HG02938 (cell line): Measurements from ENCODE around the gene SYNPO2.
A peak's percentile ranks its signal among the peaks of the same experiment; 100 is the strongest.
"Not testable (repeated sequence)": the region's sequence is repeated elsewhere in the genome, so short reads cannot be mapped to it uniquely, and the experiment has no call there.

Source experiments
- ATAC-seq: cut with Tn5 transposase; IDR thresholded peaks from one replicate; pipeline ENCODE4 v1.9.1; 2021; ENCODE audit warnings: mild to moderate bottlenecking, moderate library complexity; ENCODE audit not compliant: unreplicated experiment

Gene SYNPO2

DNA sequence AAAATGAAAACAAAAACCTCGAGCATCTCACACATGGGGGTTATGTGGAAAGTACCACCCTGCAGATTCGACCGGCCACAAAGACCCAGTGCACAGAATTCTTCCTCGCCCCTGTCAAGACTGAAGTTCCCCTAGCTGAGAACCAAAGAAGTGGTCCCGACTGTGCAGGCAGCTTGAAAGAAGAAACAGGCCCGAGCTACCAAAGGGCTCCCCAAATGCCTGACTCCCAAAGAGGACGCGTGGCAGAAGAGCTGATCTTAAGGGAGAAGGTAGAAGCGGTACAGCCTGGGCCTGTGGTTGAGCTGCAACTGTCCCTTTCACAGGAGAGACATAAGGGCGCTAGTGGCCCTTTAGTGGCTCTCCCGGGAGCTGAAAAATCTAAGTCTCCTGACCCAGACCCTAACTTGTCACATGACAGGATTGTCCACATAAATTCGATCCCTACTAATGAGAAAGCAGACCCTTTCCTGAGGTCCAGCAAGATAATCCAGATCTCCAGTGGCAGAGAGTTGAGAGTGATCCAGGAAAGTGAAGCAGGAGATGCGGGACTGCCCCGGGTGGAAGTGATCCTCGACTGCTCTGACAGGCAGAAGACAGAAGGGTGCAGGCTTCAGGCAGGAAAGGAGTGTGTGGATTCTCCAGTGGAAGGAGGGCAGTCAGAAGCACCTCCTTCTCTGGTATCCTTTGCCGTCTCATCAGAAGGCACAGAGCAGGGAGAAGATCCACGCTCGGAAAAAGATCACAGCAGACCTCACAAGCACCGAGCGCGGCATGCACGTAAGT lies 138.2 kb downstream of the SYNPO2 start:
- no peak for ATAC-seq

DNA sequence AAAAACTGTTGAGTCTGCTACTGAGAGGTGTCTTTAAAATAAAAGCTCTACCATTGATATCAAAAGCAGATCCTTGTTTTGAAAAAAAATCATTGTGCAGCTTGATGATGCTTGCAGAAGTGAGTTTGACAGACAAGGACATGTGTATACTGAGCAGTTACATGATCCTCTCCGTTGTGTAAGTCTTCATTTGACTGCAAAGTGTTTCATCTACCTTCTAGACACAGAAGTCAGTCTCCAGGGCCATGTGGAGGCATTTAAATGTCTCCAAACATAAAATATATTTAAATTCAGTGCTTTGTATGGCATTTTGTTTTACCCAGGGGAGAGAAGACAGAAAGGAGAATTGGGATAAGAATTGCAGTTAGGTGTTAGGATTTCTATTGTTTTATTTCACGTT lies 139.2 kb downstream of the SYNPO2 start:
- no peak for ATAC-seq

DNA sequence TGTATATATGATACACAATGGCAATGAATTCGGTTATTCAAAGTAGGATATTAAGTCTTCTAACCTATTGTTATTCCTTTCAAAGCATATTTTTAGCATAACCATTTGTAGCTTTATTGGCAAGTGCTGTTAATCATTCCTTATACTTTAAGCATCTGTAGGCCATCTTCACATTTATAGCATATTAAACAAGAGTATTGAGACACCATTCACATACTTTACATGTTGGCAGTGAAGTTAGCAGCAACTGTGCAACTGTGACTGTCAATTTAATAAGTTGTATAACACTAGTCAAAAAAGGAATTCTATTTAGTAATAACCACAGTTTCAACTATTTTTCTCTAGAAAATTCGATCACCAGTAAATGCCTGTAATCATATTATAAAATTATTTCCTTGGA lies 139.6 kb downstream of the SYNPO2 start:
- no peak for ATAC-seq

DNA sequence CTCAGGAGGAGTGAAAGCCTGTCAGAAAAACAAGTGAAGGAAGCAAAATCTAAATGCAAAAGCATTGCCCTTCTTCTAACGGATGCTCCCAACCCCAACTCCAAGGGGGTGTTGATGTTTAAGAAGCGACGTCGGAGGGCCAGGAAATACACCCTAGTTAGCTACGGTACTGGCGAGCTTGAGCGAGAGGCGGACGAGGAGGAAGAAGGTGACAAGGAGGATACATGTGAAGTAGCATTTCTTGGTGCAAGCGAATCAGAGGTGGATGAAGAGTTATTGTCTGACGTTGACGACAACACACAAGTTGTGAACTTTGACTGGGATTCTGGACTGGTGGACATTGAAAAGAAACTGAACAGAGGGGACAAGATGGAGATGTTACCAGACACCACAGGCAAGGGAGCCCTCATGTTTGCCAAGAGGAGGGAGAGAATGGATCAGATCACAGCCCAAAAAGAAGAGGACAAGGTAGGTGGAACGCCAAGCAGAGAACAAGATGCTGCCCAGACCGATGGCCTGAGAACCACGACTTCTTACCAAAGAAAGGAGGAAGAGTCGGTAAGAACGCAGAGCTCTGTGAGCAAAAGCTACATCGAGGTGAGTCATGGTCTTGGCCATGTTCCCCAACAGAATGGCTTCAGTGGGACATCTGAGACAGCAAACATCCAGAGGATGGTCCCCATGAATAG lies 141.3 kb downstream of the SYNPO2 start:
- ATAC-seq = no peak

DNA sequence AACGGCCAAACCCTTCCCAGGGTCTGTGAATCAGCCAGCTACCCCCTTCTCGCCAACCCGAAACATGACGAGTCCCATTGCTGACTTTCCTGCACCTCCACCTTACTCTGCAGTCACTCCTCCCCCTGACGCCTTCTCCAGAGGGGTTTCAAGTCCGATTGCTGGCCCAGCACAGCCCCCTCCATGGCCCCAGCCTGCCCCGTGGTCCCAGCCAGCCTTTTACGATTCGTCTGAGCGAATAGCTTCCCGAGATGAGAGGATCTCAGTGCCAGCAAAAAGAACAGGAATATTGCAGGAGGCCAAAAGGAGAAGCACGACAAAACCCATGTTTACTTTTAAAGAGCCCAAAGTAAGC lies 141.9 kb downstream of the SYNPO2 start:
- no peak for ATAC-seq

DNA sequence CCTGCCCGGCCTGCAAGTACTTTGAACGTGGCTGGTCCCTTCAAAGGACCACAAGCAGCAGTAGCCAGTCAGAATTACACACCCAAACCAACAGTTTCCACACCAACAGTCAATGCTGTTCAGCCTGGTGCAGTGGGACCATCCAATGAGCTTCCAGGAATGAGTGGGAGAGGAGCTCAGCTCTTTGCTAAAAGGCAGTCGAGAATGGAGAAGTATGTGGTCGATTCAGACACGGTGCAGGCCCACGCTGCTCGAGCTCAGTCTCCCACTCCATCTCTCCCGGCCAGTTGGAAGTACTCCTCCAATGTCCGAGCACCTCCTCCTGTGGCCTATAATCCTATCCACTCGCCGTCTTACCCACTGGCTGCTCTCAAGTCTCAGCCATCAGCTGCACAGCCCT lies 142.6 kb downstream of the SYNPO2 start:
- ATAC-seq = no peak

DNA sequence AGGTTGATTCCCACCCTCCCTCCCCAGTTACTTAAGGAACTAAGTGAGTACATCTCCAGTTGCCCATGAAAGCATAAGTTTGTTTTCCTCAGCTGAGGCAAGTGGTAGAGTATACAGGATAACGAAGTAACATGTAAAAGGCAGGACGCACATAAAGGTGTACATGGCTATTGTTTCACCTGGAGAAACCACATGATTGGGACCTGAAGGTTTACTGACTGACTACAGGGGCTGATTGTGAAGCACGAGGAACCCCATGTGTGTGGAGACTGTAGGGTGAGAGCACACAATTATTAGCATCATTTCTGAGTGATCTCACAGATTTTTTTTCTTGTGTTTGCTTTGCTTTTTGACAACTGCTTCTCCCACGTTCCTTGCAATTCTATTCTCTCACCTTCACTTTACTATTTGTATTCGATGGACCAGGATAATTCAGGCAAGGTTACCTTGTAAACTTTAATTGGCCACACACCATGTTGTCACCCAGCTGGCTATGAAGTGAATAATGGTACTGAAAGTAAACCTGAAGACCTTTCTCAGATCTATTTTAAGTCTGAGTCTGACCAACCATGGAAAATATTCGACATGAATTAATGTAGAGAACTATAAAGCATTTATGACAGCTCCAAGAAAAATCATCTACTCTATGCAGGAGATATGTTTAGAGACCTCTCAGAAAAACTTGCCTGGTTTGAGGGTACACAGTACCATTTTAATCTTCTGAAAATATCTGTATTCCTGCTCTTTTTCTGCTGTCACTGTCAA lies 144.4 kb downstream of the SYNPO2 start:
- ATAC-seq = no peak

DNA sequence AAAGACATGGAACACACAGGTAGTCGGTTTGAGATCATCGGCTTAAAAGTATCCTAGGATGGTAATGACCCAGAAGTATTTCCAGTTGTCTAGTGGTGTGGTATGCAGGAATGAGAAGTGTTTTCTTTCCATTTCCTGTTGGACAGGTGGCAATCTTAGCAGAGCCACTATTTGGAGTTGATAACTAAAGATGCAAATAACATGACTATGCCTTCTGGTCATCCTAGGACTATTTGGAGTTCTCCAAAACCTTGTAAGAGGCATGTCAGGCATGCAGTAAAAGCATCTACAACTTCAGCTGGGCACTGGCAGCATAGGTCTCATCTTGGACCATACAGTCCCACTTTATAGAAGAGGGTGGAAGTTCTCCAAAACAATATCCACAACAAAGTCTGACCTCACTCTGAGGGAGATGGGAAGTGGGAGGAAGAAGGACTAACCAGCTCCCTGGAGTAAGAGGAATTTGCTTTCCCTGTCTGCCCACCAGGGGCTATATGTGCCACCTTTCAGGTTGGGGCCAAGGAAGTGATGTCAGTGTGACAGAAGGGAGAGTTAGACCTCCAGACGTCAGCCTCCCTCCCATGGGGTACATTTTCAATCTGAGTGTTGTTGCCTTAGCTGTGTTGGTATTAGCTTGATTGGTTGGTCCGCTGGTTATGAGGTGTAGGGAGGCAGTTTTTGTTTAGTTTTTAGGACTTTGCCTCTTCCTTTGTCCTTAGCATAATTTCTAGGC lies 145.8 kb downstream of the SYNPO2 start:
- no peak for ATAC-seq

DNA sequence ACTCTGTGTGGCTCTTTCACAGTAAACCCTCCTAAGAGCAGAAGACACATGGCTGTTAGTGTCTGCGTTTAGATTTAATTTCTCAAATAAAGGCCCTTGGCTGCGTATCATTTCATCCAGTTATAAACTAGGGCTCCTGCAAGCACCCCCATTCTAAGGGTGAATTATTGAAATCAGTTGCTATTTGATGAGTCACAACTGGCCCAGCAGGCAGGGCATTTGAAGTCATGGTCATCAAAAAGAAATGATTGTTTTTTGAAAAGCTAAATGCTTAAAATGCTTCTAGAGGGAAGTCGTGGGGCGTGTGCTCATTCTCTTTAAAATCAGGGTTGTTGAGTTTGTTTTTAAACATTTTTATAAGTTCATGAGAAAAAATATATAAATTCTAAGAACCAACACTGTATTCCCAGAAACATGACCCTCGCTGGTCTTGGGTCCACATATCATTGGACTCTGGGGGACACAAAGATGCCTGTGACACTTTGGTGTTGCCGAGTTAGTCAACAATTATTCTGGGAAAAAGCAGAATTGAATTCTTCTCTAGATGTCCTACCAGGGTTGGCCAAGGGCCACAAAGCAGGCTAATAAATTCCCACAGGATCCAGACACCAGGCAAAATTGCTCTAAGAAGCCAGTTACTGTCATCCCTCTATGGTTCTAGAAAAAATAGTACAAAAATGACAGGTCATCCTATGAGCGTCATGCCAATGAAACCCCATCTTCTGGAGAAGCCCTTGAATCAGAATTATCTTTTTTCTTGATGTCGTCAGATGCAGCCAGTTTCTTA lies 147.5 kb downstream of the SYNPO2 start:
- ATAC-seq = no peak

DNA sequence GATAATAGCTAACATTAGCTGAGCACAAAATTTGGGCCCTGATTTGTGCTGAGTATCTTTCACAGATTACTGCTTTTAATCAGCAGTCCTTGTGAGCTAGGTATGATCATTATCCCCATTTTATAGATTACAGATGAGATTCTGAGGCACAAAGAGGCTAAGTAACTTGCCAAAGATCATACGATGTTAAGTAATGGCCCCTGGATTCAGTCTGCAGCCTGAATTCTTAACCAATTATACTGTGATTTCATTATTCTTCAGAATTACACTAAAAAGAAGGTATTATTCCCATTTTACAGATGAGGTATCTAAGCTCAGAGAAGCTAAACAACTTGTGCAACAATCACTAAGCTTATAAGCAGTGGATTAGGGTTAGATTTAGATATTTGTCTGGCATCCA lies 149.1 kb downstream of the SYNPO2 start:
- ATAC-seq = no peak

DNA sequence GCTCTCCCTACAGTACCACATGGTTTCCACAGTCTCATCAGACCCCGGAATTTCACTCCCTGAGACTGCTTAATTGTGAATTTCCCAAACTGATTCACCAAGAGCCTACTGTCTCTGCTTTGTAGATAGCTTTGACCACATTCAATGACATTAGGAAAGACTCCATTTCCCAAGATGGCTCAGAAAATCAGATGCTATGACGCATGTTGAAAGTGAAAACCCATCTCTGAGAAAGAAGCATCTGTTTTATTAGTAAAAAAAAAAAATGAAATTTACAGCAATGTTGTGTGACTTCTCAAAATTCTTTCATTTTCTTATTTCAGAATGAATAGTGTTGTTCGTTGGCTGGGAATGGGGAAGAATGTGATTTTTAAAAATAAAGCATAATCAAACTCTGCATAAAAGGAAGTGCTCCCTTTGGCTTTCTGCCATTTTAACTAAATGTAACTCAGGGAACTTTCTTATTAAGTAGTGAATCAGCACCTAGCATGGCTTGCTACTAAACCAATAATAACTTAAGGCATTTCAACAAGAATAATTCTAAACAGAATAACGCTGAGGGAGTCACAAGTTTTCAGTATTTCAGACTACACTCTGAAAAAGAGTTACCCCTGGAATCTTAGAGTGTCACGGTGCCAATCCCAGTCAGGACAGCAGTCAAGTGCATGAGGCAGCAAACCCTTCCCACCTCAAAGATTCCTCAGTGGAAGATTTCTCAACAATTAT lies 149.6 kb downstream of the SYNPO2 start:
- peak; percentile 42 for ATAC-seq

DNA sequence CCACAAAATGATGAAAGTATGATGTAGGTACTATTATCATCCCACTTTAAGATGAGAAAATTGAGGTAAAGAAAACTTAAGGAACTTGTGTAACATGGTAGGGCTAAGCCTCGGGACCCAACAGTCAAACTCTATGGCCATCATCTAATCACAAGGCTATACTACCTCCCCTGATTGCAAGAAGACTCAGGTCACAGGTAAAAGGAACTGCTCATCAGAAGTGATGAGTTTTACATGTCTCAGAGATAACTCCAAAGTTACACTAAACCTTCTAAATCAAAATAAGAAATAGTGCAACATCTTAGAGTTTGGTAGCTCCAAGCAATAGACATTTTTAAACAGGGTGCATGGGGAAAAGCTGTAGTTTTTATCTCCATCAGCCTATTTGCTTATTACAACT lies 150.5 kb downstream of the SYNPO2 start:
- no peak for ATAC-seq

DNA sequence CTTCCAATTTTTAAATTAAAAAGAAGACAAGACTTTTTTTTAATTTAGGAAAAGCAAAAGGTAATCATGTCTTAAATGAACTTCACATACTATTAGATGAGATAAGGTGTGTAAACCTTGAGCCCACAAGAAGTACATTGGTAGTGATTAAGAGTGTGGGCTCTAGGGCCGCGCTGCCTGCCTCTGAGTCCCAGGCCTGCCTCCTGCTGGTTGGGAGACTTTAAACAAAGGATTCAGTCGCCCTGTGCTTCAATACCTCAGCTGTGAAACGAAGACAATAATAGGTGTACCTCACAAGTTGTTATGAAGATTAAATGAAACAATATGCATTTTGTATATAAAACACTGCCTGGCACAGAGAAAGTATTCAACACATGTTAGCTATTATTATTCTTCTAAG lies 151.1 kb downstream of the SYNPO2 start:
- ATAC-seq = no peak

DNA sequence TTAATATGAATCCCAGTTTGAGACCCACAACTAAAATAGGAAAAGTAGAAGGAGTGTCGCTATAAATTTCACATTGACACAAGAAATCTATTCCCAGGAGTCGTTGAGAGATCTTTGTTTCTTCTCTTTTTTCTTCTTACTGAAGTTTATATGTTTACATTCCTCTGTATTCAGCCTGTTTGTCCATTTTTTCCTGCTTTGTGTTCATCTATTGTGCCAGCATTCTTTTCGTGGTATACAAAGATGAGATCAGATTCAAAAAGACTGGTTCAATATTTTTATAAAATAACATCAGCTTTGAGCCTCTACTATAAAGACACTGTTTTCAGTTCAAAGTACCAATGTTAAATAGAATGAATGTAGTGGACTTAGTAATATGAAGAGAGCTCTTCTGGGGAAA lies 151.6 kb downstream of the SYNPO2 start:
- no peak for ATAC-seq

DNA sequence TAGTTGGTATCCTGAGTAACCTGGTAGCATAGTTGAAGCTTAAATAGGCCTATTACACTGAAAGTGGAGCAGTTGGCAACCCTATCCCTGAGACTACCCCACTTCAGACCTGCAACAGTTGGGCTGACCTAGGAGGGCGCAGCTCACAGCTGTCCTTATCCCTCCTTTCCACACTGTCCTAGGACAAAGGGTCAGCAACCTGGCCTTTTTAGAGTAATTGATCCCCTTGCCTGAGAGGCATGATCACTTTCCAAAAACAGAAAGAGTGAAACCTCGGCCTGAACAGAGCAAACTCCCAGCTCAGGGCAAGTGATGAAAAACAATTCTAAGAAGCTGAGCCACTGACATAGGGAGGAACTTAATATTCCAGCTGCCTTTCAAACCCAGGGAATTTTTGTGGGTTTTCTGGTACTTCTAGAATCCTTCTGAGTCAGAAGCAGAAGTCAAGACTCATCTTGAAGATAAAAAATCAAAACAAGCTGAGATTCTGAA lies 152.1 kb downstream of the SYNPO2 start:
- no peak for ATAC-seq

DNA sequence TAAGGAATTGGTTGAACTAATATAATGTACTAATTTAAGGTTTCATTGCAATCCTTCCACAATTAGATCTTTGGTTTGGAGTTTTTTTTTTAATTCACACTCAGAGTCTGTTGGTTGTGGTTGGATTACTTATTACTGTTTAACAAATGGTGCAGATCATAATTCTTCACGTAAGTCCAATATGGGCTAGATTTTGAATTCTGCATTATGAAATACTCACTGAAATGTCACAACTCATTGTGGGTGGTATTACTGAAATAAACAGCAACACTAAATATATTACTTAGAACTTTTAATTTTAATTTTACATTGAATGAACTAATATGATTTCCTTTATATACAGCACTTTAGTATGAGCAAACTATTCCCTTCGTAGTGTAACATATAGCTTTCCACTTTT lies 152.7 kb downstream of the SYNPO2 start:
- ATAC-seq = no peak

DNA sequence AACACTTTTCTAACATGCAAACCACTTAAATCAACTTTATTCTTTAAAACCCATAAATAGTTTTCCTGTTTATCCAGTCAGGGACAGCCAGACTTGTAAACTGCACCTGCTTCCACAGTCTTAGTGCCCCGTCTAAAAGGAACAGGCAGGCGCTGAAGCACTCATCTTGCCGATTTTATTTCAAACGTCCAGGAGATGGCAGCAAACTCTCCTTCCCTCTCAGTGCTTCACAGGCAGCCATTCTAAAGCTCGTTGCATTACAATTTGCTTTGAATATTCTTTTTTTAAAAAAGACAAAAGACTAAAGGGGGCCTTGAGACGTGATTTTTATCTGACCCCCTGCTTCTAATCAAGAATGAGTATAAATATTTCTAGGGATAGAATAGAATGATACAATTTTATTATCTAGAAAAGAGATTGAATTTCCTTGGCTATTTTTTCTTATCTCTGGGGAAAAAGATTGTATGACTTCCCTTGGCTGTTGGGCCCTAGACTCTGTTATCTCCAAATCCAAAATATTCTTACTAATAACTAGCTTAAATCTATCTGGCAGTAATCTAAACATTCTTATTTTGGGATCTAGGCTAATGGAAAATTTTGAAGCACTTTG lies 153.4 kb downstream of the SYNPO2 start:
- ATAC-seq = peak; percentile 84

DNA sequence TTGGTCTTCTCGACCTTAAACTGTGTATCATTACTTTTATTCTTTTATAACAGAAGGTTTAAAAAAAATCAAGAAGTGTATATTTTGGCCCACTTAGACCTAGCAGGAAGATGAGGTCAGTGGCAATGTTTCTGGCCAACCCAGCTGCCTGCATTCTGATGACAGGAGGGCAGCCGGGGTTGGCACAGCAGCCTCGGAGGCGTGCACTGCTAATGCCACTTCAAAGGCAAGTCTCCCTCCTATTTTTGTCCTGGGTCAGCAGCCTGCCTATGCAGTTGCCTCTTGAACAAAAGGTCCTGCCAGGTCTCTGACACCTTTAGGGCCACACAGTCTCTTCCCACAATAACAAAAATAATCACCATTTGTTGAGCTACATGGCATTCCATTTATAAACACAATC lies 157.6 kb downstream of the SYNPO2 start:
- ATAC-seq = no peak

DNA sequence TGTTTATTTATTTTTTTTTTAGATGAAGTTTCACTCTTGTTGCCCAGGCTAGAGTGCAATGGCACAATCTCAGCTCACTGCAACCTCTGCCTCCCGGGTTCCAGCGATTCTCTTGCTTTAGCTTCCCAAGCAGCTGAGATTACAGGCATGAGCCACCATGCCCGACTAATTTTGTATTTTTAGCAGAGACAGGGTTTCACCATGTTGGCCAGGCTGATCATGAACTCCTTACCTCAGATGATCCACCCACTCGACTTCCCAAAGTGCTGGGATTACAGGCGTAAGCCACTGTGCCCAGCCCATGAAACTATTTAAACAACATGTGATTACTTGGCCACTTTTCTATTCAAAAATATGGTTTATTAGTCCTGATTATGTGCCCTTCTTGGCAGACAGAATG lies 158.4 kb downstream of the SYNPO2 start:
- ATAC-seq = not testable (repeated sequence)
